Fibroblast of skin of back (primary cell): ENCODE measurements around the gene FGF16. TPM values are rescaled to one million over a fixed set of nuclear protein-coding genes. Genes with fewer than 3 reads are reported as not detected.
"Not testable (repeated sequence)": the region's sequence is repeated elsewhere in the genome, so short reads cannot be mapped to it uniquely, and the experiment has no call there.

ENCODE experiments used
- DNase-seq: peaks from one replicate; pipeline ENCODE4 v3.0.0-alpha.2; 2013
- polyA plus RNA-seq, 2 experiments: library from polyadenylated mRNA; unstranded; fragments of 120-200 nt; gene quantifications; one replicate each; pipeline ENCODE4 v1.2.1, GENCODE V29; 2013; ENCODE audit not compliant: insufficient read length in 2 of 2

The FGF16 gene
- polyA plus RNA-seq (2013, experiment 1 of 2; ENCODE audit: insufficient read length): 0.24 TPM
- not detected for polyA plus RNA-seq (2013, experiment 2 of 2; ENCODE audit: insufficient read length)

- DNase-seq: no peak
Observed at GRCh38 chrX:77446908-77447652, at the start of gene FGF16. TSS of gene FGF16 (plus strand) at chrX:77447389. CDS start at chrX:77447675, 286 bp downstream.

- DNase-seq: no peak
Observed at GRCh38 chrX:77398330-77398954, 48.7 kb upstream of the FGF16 start.

- DNase-seq: no peak
Observed at GRCh38 chrX:77404419-77404818, 42.8 kb upstream of the FGF16 start.

- not testable (repeated sequence) for DNase-seq
Observed at GRCh38 chrX:77407821-77408220, 39.4 kb upstream of the FGF16 start.

- DNase-seq: no peak
Observed at GRCh38 chrX:77412631-77413030, 34.6 kb upstream of the FGF16 start.

GRCh38 chrX:77415161-77415560 is 32.0 kb upstream of the FGF16 start:
- peak; percentile 22 for DNase-seq

GRCh38 chrX:77415882-77416281 is 31.3 kb upstream of the FGF16 start:
- no peak for DNase-seq

- no peak for DNase-seq
Observed at GRCh38 chrX:77422891-77423648, 24.1 kb upstream of the FGF16 start.

- DNase-seq: peak; percentile 88
Observed at GRCh38 chrX:77426811-77427210, 20.4 kb upstream of the FGF16 start.

- DNase-seq: peak; percentile 37
Observed at GRCh38 chrX:77427611-77428010, 19.6 kb upstream of the FGF16 start.

GRCh38 chrX:77428551-77428950 is 18.6 kb upstream of the FGF16 start:
- DNase-seq: no peak

GRCh38 chrX:77431227-77431626 is 16.0 kb upstream of the FGF16 start:
- peak; percentile 83 for DNase-seq

- DNase-seq: no peak
Observed at GRCh38 chrX:77433001-77433400, 14.2 kb upstream of the FGF16 start.

- DNase-seq: no peak
Observed at GRCh38 chrX:77434962-77435361, 12.2 kb upstream of the FGF16 start.

GRCh38 chrX:77436271-77436670 is 10.9 kb upstream of the FGF16 start:
- DNase-seq: no peak

- peak; percentile 78 for DNase-seq
Observed at GRCh38 chrX:77436682-77437081, 10.5 kb upstream of the FGF16 start.

GRCh38 chrX:77440330-77440729 is 6.9 kb upstream of the FGF16 start:
- DNase-seq: peak; percentile 66

- peak; percentile 55 for DNase-seq
Observed at GRCh38 chrX:77441033-77441432, 6.2 kb upstream of the FGF16 start.

- no peak for DNase-seq
Observed at GRCh38 chrX:77441479-77441878, 5.7 kb upstream of the FGF16 start.

GRCh38 chrX:77442728-77443127 is 4.5 kb upstream of the FGF16 start:
- peak; percentile 89 for DNase-seq

- peak; percentile 22 for DNase-seq
Observed at GRCh38 chrX:77444075-77444474, 3.1 kb upstream of the FGF16 start.

- DNase-seq: no peak
Observed at GRCh38 chrX:77444545-77444944, 2.6 kb upstream of the FGF16 start.

GRCh38 chrX:77446029-77446585 is 1.1 kb upstream of the FGF16 start:
- no peak for DNase-seq
